BJ (cell line): ENCODE results near the gene PDGFB. TPM values are rescaled to one million over a fixed set of nuclear protein-coding genes. Genes with fewer than 3 reads are reported as not detected.
A peak's percentile ranks its signal among the peaks of the same experiment; 100 is the strongest.

Experiments used
- CTCF ChIA-PET: fragments of 350-600 bp; formaldehyde crosslinking; extraction: SDS; loops from one replicate; lab custom pipeline; 2021; ENCODE audit warnings: antibody characterized with exemption, inconsistent platforms; lab: Yijun Ruan, JAX
- POLR2A ChIA-PET: fragments of 300-600 bp; sonication (Branson Sonifier 250); formaldehyde crosslinking; extraction: SDS; loops from one replicate; lab custom pipeline; 2021; ENCODE audit warnings: antibody characterized with exemption; lab: Charles Lee
- DNase-seq: peaks from one replicate; pipeline ENCODE4 v3.0.0-alpha.2; 2011; ENCODE audit warnings: low read depth
- H3K27me3 ChIP-seq: 2 replicates; pipeline ENCODE4 v1.6.0; 2011; ENCODE audit warnings: low read length; ENCODE audit not compliant: control insufficient read depth, insufficient read depth
- H3K36me3 ChIP-seq: 2 replicates; pipeline ENCODE4 v1.5.1; 2011; ENCODE audit warnings: low read length; ENCODE audit not compliant: control insufficient read depth, insufficient read depth
- H3K4me3 ChIP-seq: 2 replicates; pipeline ENCODE4 v1.5.1; 2011; ENCODE audit warnings: low read depth, mild to moderate bottlenecking, control low read depth, low read length
- polyA plus RNA-seq: library from polyadenylated mRNA; depleted of rRNA; stranded (reverse); fragments of >200 nt; gene quantifications from 2 replicates; pipeline ENCODE4 v1.2.3, GENCODE V29; 2011
- TF ChIP-seq, protein P1 (sequence below): IDR thresholded peaks from 2 replicates; pipeline ENCODE4 v1.5.1; 2011; ENCODE audit warnings: low read depth, mild to moderate bottlenecking, control low read depth, inconsistent platforms, low read length, moderate library complexity; ENCODE audit not compliant: insufficient read depth

The PDGFB gene
- polyA plus RNA-seq, 1 experiment = 0.13 TPM

DNA sequence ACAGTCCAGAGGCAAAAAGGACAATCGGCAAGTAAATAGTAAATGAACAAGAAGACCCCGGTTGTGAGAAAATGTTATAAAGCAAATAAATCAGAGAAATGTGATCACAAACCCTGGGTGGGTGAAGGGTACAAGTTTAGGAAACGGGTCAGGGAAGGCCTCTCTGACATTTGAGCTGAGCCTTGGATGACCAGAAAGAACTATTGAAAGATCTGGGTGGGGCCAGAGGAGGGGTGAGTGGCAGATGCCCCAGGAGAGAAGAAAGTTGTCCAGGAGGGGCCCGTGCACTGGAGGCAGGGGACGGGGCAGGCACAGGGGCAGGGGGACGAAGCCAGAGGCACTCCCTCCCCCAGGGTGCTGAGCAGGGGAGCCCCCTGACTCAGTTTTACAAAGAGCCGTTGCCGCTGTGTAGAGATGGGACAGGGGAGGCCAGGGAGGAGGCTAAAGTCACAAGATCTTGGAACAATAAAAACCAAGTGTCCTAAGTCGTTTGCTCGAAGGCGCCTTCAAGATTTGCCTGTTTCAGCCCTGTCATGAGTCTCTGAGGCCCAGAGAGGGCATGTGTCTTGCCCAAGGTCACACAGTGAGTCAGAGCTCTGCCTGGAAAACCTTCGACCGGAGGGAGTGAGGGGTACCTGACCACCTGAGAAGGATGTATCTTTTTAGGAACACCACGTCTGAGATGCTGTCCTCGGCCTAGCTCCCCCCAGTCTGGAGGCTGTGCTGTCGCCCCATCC lies 10.8 kb upstream of the PDGFB start:
- CTCF ChIA-PET = no interaction called here
- TF ChIP-seq, protein P1, sequence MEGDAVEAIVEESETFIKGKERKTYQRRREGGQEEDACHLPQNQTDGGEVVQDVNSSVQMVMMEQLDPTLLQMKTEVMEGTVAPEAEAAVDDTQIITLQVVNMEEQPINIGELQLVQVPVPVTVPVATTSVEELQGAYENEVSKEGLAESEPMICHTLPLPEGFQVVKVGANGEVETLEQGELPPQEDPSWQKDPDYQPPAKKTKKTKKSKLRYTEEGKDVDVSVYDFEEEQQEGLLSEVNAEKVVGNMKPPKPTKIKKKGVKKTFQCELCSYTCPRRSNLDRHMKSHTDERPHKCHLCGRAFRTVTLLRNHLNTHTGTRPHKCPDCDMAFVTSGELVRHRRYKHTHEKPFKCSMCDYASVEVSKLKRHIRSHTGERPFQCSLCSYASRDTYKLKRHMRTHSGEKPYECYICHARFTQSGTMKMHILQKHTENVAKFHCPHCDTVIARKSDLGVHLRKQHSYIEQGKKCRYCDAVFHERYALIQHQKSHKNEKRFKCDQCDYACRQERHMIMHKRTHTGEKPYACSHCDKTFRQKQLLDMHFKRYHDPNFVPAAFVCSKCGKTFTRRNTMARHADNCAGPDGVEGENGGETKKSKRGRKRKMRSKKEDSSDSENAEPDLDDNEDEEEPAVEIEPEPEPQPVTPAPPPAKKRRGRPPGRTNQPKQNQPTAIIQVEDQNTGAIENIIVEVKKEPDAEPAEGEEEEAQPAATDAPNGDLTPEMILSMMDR = no peak
- Histone ChIP-seq H3K4me3 (no peak overlapping the region), H3K27me3 (no peaks in the 10 kb centered on the region; the same call in 1 of the 2 replicates), H3K36me3 (no peaks in the 10 kb centered on the region)
- no peak for DNase-seq
- POLR2A ChIA-PET = no interaction called here

DNA sequence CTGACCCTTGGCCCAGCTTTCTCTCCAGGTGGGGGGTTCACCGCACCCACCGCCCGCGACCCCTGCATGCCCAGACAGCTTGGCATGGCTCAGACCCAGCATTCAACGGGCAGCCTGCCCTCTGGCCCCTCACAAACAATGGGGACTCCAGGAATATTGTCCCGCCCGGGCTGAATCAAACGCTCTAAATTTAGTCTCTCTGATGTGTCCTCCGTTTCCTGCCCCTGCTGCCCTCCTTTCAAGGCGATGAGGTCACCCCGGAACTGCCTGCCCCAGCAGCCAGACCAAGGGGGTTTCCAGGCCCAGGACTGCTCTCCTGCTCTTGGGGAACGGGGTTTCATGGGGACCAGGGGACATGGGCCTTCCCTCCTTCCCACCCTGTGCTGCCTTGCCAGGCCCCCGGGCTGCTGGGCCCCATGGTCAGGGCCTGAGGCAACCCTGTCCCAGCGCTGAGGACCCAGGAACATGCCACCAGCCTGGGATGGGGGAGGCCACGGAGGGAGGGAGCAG lies 10.1 kb upstream of the PDGFB start:
- Histone ChIP-seq H3K27me3 (no peaks in the 10 kb centered on the region; the same call in 1 of the 2 replicates), H3K4me3 (no peak overlapping the region), H3K36me3 (no peaks in the 10 kb centered on the region)
- ChIA-PET POLR2A (no interaction called here), CTCF (no interaction called here)
- TF ChIP-seq, protein P1 = no peak
- DNase-seq = no peak

DNA sequence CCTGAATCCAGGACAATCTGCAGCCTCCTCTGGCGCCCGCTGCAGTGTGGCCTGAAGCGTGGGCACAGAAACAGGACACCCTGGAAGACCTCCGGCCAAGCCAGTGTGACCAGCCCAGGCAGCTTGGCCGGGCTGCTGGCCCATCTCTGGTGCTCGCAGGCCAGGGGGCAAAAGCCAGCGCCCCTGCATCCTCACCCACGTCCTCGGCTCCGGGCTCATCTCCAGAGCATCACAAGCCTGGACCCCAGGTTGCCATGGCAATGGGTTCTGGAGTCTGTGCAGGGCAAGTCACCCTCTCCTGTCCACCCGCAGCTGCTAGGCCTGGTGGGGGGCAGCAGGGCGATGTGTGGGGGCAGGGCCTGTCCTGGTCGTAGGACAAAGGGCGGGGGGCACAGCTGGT lies 9.3 kb upstream of the PDGFB start:
- ChIA-PET CTCF (interaction anchor here (1.2 kb wide), 1 partner anchor 23 kb away, joined by 5 read pairs; no protein-coding TSS in a partner anchor), POLR2A (interaction anchor here (0.6 kb wide), 1 partner anchor 25 kb away, joined by 6 read pairs; no protein-coding TSS in a partner anchor)

DNA sequence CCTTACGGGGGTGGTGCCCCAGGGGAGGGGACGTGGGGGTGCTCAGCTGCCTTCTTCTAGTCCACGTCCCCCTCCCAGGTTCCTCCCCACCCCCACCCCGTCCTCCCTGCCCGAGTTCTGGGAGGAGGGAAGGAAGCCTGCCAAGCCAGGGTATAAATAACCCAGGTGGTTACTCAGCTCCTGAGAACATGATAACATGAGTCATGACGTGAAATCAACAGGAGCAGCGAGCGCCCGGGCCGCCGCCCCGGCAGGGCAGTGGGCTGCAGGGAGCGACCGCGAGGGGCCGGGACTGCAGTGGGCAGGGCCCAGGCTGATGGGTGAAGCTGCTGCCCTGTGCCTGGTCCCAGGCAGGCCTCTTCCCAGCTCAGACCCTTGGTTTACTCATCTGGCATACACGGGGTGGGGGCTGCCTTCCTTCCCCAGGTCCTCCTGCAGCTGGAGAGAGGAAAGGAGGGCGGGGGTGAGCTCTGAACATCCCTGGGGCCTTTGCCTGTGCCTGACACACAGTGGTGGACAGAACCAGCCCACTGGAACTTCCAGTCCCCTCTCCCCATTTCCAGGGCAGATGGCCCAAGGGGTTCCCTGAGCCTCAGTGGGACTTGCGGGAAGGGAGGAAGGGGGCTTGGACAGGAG lies 8.8 kb upstream of the PDGFB start:
- POLR2A ChIA-PET = interaction anchor here (0.6 kb wide), 1 partner anchor 25 kb away, joined by 6 read pairs; no protein-coding TSS in a partner anchor

More for the DNA sequence above, 9.3 kb upstream of the PDGFB start:
- no peak overlapping the region for H3K4me3 ChIP-seq
- H3K27me3 ChIP-seq = no peaks in the 10 kb centered on the region; the same call in 1 of the 2 replicates
- H3K36me3 ChIP-seq = no peaks in the 10 kb centered on the region
- no peak for DNase-seq
- TF ChIP-seq, protein P1 = no peak

More for the DNA sequence above, 8.8 kb upstream of the PDGFB start:
- TF ChIP-seq, protein P1 = no peak
- H3K4me3 ChIP-seq = no peak overlapping the region
- no peaks in the 10 kb centered on the region for H3K36me3 ChIP-seq
- CTCF ChIA-PET = interaction anchor here (0.7 to 1.2 kb wide), 2 partner anchors 23 to 32 kb away, joined by 3 to 5 read pairs; no protein-coding TSS in a partner anchor
- DNase-seq = peak; percentile 25
- no peaks in the 10 kb centered on the region; the same call in 1 of the 2 replicates for H3K27me3 ChIP-seq
